Subcutaneous preadipocyte (primary cell): ENCODE data around the gene DEPDC4. TPM values are rescaled to one million over a fixed set of nuclear protein-coding genes. Genes with fewer than 3 reads are reported as not detected.

Source experiments
- small RNA-seq: library from RNA; depleted of rRNA; stranded (forward); fragments of <200 nt; gene quantifications from one replicate; pipeline ENCODE3, GENCODE V24; 2012
- total RNA-seq: library from RNA; depleted of rRNA; stranded (reverse); fragments of >200 nt; gene quantifications from 2 replicates; pipeline ENCODE4 v1.2.3, GENCODE V29; 2012

DEPDC4 gene
- 0.73 and 2.2 TPM in 2 replicates for total RNA-seq

DNA sequence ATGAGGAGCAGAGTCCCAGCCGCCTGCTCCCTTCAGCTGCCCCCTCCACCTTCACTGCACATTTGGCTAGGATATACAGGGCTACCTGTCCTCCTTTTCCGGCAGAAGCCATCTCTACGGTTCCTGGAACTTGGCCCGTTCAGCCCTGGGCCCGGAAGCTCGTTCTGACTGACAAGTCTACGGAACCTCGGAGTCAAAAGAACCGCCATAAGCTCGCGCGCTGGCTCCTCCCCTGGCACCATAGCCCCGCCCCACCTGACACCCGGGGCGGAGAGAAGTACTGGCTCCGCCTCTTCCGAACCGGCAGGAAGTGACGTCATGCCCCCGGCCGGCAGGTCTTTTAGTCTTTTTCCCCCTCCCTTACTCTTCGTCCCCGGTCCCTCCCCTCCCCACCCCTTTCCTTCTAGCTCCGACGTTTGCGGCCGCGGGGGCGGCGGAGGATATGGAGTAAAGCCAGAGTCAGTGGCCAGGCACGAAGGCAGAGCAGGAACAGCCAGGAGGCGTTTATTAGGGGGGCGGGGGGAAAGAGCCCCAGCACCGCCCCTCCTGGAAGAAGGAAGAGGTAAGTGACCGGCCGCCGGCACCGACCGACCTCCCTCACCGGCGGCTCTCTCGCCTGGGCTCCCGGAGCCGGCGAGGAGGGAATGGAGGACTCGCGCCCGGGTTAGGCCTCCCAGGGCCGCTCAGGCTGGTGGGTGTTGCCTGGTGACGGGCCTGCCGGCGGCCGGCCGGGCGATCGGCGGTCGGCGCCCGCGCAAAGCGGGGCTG is at the start of gene DEPDC4, which contains the start of gene SCYL2:
Gene DEPDC4, minus strand, starts transcription at position 245 of the 768 bp plus-strand sequence. Its CDS starts 3 bp downstream, at position 242.
Gene SCYL2, plus strand, starts transcription at position 343 of the 768 bp plus-strand sequence. CDS start 15,794 bp downstream, outside the sequence.

DNA sequence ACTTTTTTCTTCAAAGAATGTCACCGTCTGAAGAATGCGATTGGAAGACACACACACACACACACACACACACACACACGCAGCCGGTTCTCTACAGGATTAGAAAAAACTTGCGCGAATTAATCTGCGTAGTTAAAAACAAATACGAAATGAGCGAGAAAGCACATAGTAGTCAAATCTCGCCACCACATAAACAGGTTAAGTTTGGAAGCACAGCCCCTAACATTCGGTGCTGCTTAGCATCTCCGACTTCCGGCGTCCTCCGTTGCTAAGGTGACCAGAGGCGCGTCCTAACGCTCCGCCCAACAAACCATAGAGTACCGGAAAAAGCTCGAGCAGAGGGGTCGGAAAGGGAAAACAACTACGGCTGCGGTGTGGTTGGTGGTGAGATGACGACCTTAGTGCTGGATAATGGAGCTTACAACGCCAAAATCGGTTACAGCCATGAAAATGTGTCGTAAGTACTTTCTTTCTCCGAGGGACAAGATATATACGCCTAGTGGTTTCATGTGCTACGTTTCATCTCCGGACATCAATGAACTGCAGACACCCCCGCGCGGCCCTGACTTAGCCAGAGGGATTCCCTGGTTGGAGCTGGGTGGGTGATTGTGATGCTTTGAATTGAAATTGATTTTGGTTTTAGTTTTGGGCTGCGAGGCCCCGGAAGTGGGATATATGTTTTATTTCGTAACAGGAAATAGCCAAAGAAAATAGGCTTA is 66.3 kb downstream of the DEPDC4 start, which contains the start of gene ACTR6:
Gene ACTR6, plus strand, starts transcription at position 353 of the 719 bp plus-strand sequence. Its CDS starts 37 bp downstream, at position 390.

Small RNA genes within 50 kb of the gene (small RNA-seq; reads per million reads assigned to genes)
- gene RF00019: not detected

Other genes with a start within 250 kb of the DEPDC4 start
- gene BLTP3B, start 124.2 kb downstream of the DEPDC4 start, total RNA-seq: 56.1 and 58.4 TPM in 2 replicates
- gene ACTR6, start 66.3 kb downstream of the DEPDC4 start, total RNA-seq: 12.5 and 14.1 TPM in 2 replicates
- gene SCYL2, start 98 bp upstream of the DEPDC4 start, total RNA-seq: 30.5 and 44.6 TPM in 2 replicates
- under 0.01 TPM in 1 of 2 replicates, not detected in the other for gene SLC17A8, start 90.0 kb upstream of the DEPDC4 start, total RNA-seq
- not detected in 2 replicates for gene NR1H4, start 206.8 kb upstream of the DEPDC4 start, total RNA-seq